ENCODE data around the gene TMEM38B. TPM values are rescaled to one million over a fixed set of nuclear protein-coding genes. Genes with fewer than 3 reads are reported as not detected.

TMEM38B gene
- total RNA-seq, 1 experiment from 2014 or later = 19.5 TPM

DNA sequence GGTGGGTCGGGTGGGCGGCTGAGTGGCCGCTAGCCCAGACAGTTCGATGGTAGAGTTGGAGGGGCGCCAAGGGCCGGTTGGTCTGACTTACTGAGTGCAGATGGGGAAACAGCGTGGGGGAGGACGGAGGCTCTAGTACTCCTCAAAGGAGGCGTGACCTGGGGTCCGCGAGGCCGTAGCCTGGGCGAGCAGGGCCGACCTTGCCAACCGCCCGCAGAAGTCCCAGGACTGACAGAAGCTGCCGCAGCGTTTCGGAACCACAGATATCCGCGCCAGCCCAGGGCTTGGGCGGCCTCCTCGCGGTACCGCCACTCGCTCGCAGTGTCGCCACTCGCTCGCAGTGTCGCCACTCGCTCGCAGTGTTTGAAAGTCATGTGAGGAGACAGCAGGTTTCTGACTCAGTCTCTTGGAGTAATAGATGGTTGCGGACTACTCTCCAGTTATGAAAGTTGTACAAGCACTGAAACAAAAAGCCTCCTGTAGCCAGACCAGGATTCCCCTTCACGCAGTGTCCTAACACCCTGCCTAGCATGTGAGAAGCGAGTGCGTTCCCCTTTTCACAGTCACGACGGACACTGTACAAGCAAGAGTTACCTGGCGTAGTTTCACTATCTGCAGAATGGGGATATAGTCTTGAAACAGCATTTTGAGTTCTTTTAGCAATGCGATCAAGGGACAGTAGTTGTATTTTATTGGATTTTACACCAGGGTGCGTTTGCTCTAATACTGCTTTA is 674 bp downstream of the TMEM38B start:
- CTCF ChIA-PET = no interaction called here
- Histone ChIP-seq H3K9me3 (ENCODE audit: insufficient read depth, low read depth) (no peaks in the 10 kb centered on the region), H3K9me2 (ENCODE audit: insufficient read depth) (no peaks in the 10 kb centered on the region), H3K27me3 (ENCODE audit: insufficient read depth, low read depth) (no peaks in the 10 kb centered on the region), H3K4me3 (peak overlapping the region; percentile 87), H3K4me1 (replicated peaks; ENCODE audit: insufficient read depth) (peaks cover 15% of the 10 kb centered on the region), H3K79me2 (ENCODE audit: low read depth) (peaks cover 49% of the 10 kb centered on the region), H3K27ac (no peak overlapping the region), H4K20me1 (ENCODE audit: insufficient read depth) (no peaks in the 10 kb centered on the region), H3F3A (ENCODE audit: insufficient read depth, low read depth) (no peaks in the 10 kb centered on the region), H3K4me2 (peak overlapping the region; percentile 100), H2AFZ (peak overlapping the region; percentile 100), H3K36me3 (ENCODE audit: low read depth) (no peaks in the 10 kb centered on the region)
- POLR2A ChIA-PET (ENCODE audit: unreplicated experiment) = interaction anchor here (0.6 kb wide), 1 partner anchor 448 kb away, joined by 3 read pairs; no protein-coding TSS in a partner anchor
- peak; percentile 59 to 63 for DNase-seq
- TSS peak; percentile 54 for BruUV-seq (replicated peaks)
- TF ChIP-seq EZH2 (IDR thresholded peaks at IDR 0.05; ENCODE audit: low read depth) (no peak), CTCF (conservative IDR thresholded peaks at IDR 0.05) (no peak)
- intact Hi-C loops (cut with micrococcal nuclease; ENCODE audit: unreplicated experiment) = loop anchor here (2.0 to 10.0 kb wide), 3 partner anchors 18 to 950 kb away; partner anchors contain the start of genes NIPSNAP3A and SLC44A1

- peaks cover 59% of the 10 kb centered on the region for H3K79me2 ChIP-seq (ENCODE audit: low read depth)
- H3K36me3 ChIP-seq (ENCODE audit: low read depth) = no peaks in the 10 kb centered on the region
- DNase-seq = no peak
- no peak overlapping the region for H2AFZ ChIP-seq
- ChIA-PET POLR2A (ENCODE audit: unreplicated experiment) (no interaction called here), CTCF (no interaction called here)
- H3K27ac ChIP-seq = no peak overlapping the region
- peaks cover 15% of the 10 kb centered on the region for H3K4me1 ChIP-seq (replicated peaks; ENCODE audit: insufficient read depth)
- H3F3A ChIP-seq (ENCODE audit: insufficient read depth, low read depth) = peaks cover 5% of the 10 kb centered on the region; the same call in 1 of the 2 replicates
- no peaks in the 10 kb centered on the region for H4K20me1 ChIP-seq (ENCODE audit: insufficient read depth)
- no peaks in the 10 kb centered on the region for H3K9me3 ChIP-seq (ENCODE audit: insufficient read depth, low read depth)
- no peak overlapping the region for H3K4me3 ChIP-seq
- intact Hi-C loops (cut with micrococcal nuclease; ENCODE audit: unreplicated experiment) = loop anchor here (10.0 kb wide), 2 partner anchors 452 to 952 kb away; partner anchors contain the start of genes NIPSNAP3A and SLC44A1
- no TSS peak for BruUV-seq (replicated peaks)
- TF ChIP-seq EZH2 (IDR thresholded peaks at IDR 0.05; ENCODE audit: low read depth) = no peak
- no peak for TF ChIP-seq CTCF (conservative IDR thresholded peaks at IDR 0.05)
- peak overlapping the region; percentile 100 for H3K4me2 ChIP-seq
- no peaks in the 10 kb centered on the region for H3K27me3 ChIP-seq (ENCODE audit: insufficient read depth, low read depth)
- no peaks in the 10 kb centered on the region for H3K9me2 ChIP-seq (ENCODE audit: insufficient read depth)
Measured at GRCh38 chr9:105696219-105696793, 2.0 kb downstream of the TMEM38B start.

GRCh38 chr9:105697871-105698270 is 3.5 kb downstream of the TMEM38B start:
- Histone ChIP-seq H3K9me3 (ENCODE audit: insufficient read depth, low read depth) (no peaks in the 10 kb centered on the region), H3K4me2 (no peak overlapping the region), H2AFZ (no peak overlapping the region), H3K4me1 (replicated peaks; ENCODE audit: insufficient read depth) (peaks cover 15% of the 10 kb centered on the region), H3K27ac (no peak overlapping the region), H3K4me3 (no peak overlapping the region), H3F3A (ENCODE audit: insufficient read depth, low read depth) (peaks cover 5% of the 10 kb centered on the region; the same call in 1 of the 2 replicates), H3K79me2 (ENCODE audit: low read depth) (peaks cover 73% of the 10 kb centered on the region), H4K20me1 (ENCODE audit: insufficient read depth) (no peaks in the 10 kb centered on the region), H3K27me3 (ENCODE audit: insufficient read depth, low read depth) (no peaks in the 10 kb centered on the region), H3K36me3 (ENCODE audit: low read depth) (no peaks in the 10 kb centered on the region), H3K9me2 (ENCODE audit: insufficient read depth) (no peaks in the 10 kb centered on the region)
- POLR2A ChIA-PET (ENCODE audit: unreplicated experiment) = no interaction called here
- CTCF ChIA-PET = no interaction called here
- no TSS peak for BruUV-seq (replicated peaks)
- intact Hi-C loops (cut with micrococcal nuclease; ENCODE audit: unreplicated experiment) = loop anchor here (10.0 kb wide), 2 partner anchors 453 to 953 kb away; partner anchors contain the start of genes NIPSNAP3A and SLC44A1
- TF ChIP-seq EZH2 (IDR thresholded peaks at IDR 0.05; ENCODE audit: low read depth) (no peak), CTCF (conservative IDR thresholded peaks at IDR 0.05) (no peak)
- no peak for DNase-seq

All from PC-9 (cell line).